ENCODE measurements around the gene IPO13. TPM values are rescaled to one million over a fixed set of nuclear protein-coding genes. Genes with fewer than 3 reads are reported as not detected.

IPO13 gene
- total RNA-seq, 2 donors from 2014 or later = 10.4 to 29.3 TPM

DNA sequence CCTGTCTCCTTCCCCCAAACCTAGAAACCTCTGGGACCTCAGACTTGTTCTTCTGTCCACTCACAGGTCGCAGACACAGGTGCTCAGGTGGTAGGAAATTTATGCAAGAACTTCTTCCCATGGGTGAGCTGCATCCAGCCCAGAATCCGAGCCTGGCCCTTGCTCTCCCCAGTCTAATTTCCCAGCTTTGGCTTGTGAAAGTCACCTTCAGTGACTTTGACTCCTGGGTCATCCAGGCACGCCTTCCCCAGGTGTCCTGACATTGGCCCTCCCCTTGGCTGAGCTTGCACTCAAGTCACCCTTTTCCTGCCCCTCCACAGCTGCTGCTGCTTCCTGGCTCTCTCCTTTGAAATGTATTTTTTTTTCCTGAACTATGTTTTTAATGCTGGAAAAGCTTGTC, 6.6 kb downstream of the IPO13 start:
- Histone ChIP-seq H3K27me3 (no peaks in the 10 kb centered on the region), H3K36me3 (replicated peaks in 1 of 2; ENCODE audit: insufficient read depth in 1 of 2, low read depth in 2 of 2) (no peaks in the 10 kb centered on the region), H3K4me3 (no peak overlapping the region), H3K27ac (no peak overlapping the region), H3K4me1 (peaks cover 9% of the 10 kb centered on the region), H3K9me3 (no peaks in the 10 kb centered on the region)
- no peak for DNase-seq
- 67 to 84% methylated on average over 3 of the region's 3 CpGs for WGBS, 2 donors
- ATAC-seq = no peak
- intact Hi-C loops (cut with DNase I) = no loop called here
- TF ChIP-seq, protein P1, sequence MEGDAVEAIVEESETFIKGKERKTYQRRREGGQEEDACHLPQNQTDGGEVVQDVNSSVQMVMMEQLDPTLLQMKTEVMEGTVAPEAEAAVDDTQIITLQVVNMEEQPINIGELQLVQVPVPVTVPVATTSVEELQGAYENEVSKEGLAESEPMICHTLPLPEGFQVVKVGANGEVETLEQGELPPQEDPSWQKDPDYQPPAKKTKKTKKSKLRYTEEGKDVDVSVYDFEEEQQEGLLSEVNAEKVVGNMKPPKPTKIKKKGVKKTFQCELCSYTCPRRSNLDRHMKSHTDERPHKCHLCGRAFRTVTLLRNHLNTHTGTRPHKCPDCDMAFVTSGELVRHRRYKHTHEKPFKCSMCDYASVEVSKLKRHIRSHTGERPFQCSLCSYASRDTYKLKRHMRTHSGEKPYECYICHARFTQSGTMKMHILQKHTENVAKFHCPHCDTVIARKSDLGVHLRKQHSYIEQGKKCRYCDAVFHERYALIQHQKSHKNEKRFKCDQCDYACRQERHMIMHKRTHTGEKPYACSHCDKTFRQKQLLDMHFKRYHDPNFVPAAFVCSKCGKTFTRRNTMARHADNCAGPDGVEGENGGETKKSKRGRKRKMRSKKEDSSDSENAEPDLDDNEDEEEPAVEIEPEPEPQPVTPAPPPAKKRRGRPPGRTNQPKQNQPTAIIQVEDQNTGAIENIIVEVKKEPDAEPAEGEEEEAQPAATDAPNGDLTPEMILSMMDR (IDR thresholded peaks at IDR 0.05) = no peak
- TF ChIP-seq POLR2A (IDR thresholded peaks at IDR 0.05) = no peak

DNA sequence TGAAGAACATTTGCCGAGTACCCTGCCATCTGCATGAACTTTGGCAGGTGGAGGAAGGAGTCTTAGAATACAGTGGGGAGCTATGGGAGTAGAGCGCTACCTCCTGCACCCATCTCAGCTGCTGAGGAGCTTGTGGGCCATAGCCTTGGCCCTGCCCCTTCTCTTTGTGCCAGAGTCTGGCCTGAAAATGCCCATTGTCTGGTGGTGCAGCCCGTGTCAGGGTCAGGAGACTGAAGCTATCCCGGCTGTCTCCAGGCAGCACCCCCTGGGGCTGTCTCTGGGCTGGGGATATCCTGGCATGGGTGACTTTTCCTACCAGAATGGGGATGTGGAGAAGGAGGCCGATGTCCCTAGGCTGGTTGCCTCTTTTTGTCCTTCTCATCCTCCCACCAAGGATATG, 7.3 kb downstream of the IPO13 start:
- no peak for TF ChIP-seq POLR2A (IDR thresholded peaks at IDR 0.05)
- TF ChIP-seq, protein P1 (IDR thresholded peaks at IDR 0.05) = no peak
- no peak for ATAC-seq
- DNase-seq = no peak
- Histone ChIP-seq H3K27ac (no peak overlapping the region), H3K27me3 (no peaks in the 10 kb centered on the region), H3K4me1 (peaks cover 2% of the 10 kb centered on the region), H3K4me3 (no peak overlapping the region), H3K9me3 (no peaks in the 10 kb centered on the region), H3K36me3 (replicated peaks in 1 of 2; ENCODE audit: insufficient read depth in 1 of 2, low read depth in 2 of 2) (no peaks in the 10 kb centered on the region)
- WGBS, 2 donors = 86 to 87% methylated on average over 3 to 5 of the region's 5 CpGs
- intact Hi-C loops (cut with DNase I) = no loop called here

DNA sequence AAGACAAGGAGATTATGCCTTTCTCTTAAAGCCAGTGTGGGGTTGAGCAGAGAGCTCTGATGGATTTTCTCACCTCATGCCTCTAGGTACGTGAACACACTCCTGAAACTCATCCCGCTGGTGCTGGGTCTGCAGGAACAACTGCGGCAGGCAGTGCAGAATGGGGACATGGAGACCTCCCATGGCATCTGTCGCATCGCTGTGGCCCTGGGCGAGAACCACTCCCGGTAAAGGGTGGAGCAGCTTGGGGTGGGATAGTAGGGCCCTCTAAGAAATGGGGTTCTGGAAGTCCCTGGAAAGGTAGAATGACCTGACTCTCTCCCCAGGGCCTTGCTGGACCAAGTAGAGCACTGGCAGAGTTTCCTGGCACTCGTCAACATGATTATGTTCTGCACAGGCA, 9.5 kb downstream of the IPO13 start:
- no peak overlapping the region for H3K27ac ChIP-seq
- DNase-seq (no peak), ATAC-seq (no peak)
- H3K4me3 ChIP-seq = no peak overlapping the region
- no peaks in the 10 kb centered on the region for H3K9me3 ChIP-seq
- TF ChIP-seq, protein P1 (IDR thresholded peaks at IDR 0.05) = no peak
- TF ChIP-seq POLR2A (IDR thresholded peaks at IDR 0.05) = no peak
- intact Hi-C loops (cut with DNase I) = no loop called here
- 89 to 96% methylated on average over 8 of the region's 8 CpGs for WGBS, 2 donors
- no peaks in the 10 kb centered on the region for H3K27me3 ChIP-seq
- H3K36me3 ChIP-seq (replicated peaks in 1 of 2; ENCODE audit: insufficient read depth in 1 of 2, low read depth in 2 of 2) = no peaks in the 10 kb centered on the region
- no peaks in the 10 kb centered on the region for H3K4me1 ChIP-seq

DNA sequence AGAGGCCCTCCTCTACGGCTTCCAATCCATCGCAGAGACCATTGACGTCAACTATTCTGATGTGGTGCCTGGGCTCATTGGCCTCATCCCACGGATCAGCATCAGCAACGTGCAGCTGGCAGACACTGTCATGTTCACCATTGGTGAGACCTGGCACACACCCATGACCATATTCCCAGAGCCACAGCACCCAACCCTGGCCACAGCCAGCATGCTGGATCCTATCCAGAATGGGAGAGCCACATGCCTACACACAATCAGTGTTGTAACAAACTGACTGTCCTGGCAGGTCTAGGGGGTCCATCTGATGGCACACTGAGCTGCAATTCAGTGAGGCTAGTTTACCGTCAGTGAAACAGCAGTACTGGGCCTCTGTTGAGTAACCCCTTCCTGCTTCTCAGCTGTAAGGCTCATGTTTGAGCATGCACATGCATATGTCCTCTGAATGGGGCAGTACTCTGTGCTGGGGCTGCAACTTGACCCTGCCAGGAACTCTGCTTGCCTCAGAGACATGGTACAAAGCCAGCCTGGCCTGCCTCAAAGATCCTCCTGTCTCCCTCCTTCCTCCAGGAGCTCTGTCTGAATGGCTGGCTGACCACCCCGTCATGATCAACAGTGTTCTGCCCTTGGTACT, 10.8 kb downstream of the IPO13 start:
- DNase-seq (no peak), ATAC-seq (no peak)
- Histone ChIP-seq H3K4me1 (no peaks in the 10 kb centered on the region), H3K27ac (no peak overlapping the region), H3K4me3 (no peak overlapping the region), H3K9me3 (no peaks in the 10 kb centered on the region), H3K36me3 (replicated peaks in 1 of 2; ENCODE audit: insufficient read depth in 1 of 2, low read depth in 2 of 2) (no peaks in the 10 kb centered on the region), H3K27me3 (no peaks in the 10 kb centered on the region)
- TF ChIP-seq, protein P1 (IDR thresholded peaks at IDR 0.05) = no peak
- TF ChIP-seq POLR2A (IDR thresholded peaks at IDR 0.05) = no peak
- intact Hi-C loops (cut with DNase I) = no loop called here
- 80 to 91% methylated on average over 6 to 7 of the region's 7 CpGs for WGBS, 2 donors
